Pancreas (tissue), 10 donors: ENCODE data around the gene GPC6. TPM values are rescaled to one million over a fixed set of nuclear protein-coding genes. Genes with fewer than 3 reads are reported as not detected.

Experiments used
- ATAC-seq, 4 donors: fragments of 200-7000 bp; cut with Tn5 transposase; one replicate each; pipeline versions ENCODE4 v1.8.0 to v1.9.1; 2020; ENCODE audit warnings: mild to moderate bottlenecking in 4 of 4, moderate library complexity in 4 of 4
- DNase-seq, 6 donors: peaks; one replicate each; pipeline ENCODE4 v3.0.0-alpha.2; 2020
- FAIRE-seq: peaks from 2 replicates; lab custom pipeline; 2012; peaks lifted over from hg19 to GRCh38; lab: Jason Lieb, UNC
- H3K27ac ChIP-seq, 4 donors: fragments of 200-600 bp; sonication (generic); 1 replicate in 3 of 4; 2 replicates in 1 of 4; pipeline versions ENCODE4 v1.5.0 to v1.8.0; 2020
- H3K27me3 ChIP-seq, 4 donors: fragments of 200-600 bp; one replicate each; pipeline ENCODE4 v1.8.0; 2021
- H3K36me3 ChIP-seq, 3 donors: fragments of 200-600 bp; sonication (generic) in 1 of 3; one replicate each; pipeline versions ENCODE4 v1.5.0 to v1.8.0; 2020 to 2021
- H3K4me1 ChIP-seq, 3 donors: fragments of 200-600 bp; one replicate each; pipeline ENCODE4 v1.8.0; 2021
- H3K4me3 ChIP-seq, 4 donors: fragments of 200-600 bp; sonication (generic) in 2 of 4; one replicate each; pipeline versions ENCODE4 v1.5.0 to v1.8.0; 2020 to 2021
- H3K9me3 ChIP-seq, 4 donors: fragments of 200-600 bp; one replicate each; pipeline ENCODE4 v1.8.0; 2021
- CTCF ChIP-seq, 4 donors: fragments of 200-600 bp; sonication (generic) in 3 of 4; IDR thresholded peaks; one replicate each; pipeline versions ENCODE4 v1.5.0 to v1.8.0; 2021; ENCODE audit warnings: antibody characterized with exemption in 4 of 4
- WGBS, 2 donors: extraction: QIAGEN DNeasy Blood & Tissue Kit; methylation state at CpG; one replicate each; pipeline ENCODE4 v1.1.7; 2013; 5-methylcytosine and 5-hydroxymethylcytosine counted together
- intact Hi-C, 3 donors: fragments of 100-400 bp; cut with DNase I; formaldehyde crosslinking; loops; one replicate each; pipeline versions ENCODE4 v1.11.1 to v1.14.2; 2022
- polyA plus RNA-seq, 2 donors: library from polyadenylated mRNA; stranded (reverse); fragments of 200-250 nt; gene quantifications; one replicate each; pipeline ENCODE4 v1.2.3, GENCODE V29; 2013
- total RNA-seq, 6 donors: library from RNA; stranded (reverse); fragmentation: NEBNext Ultra II Directional in 4 of 6; extraction: Animal tissue kit (Norgen Biotek cat#: 25700) in 4 of 6; gene quantifications; one replicate each; pipeline versions ENCODE4 v1.2.1 to v1.2.4, GENCODE V29; 2021 to 2023
- donor health status: healthy with polysubstance abuse.
- donor health status: DM: no; HTN: no; CAD: no; lungs with moderate emphysema.
- donor health status: DM: no; HTN: no; CAD: no.
- donor health status: control.
- donor health status: control.
- donor health status: Bipolar disorder and iron deficiency.
- donor health status: DM: yes; HTN: yes; CAD: no.
- donor health status: DM: no; HTN: no; CAD: no.
- donor health status: DM: no; HTN: no; CAD: no.
- donor health status: DM: yes; HTN: yes; CAD: no.

Gene GPC6
- total and polyA plus RNA-seq, 8 donors, result 0.23 to 3.3 (median 1.2) TPM

DNA sequence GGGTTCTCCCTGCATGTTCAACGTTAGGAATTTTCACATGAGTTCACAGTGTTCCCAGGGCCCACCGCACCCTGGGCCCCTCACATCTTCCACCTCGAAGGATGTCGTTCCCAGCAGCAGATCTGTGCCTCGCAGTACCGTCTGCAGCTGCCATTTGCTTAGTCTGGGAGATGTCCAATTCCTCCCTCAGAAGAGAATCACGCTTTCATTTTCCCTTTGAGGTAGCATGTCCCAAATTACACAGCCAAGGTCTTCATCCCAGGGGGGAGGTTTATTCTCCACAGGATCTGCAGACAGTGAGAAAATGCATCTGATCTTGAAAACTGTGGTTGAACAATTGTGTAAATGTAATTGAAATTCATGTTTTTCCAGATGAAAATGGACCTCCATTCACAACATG, 1102.7 kb downstream of the GPC6 start:
- no peak for TF ChIP-seq CTCF (IDR thresholded peaks at IDR 0.05)
- peak in 2 of 4 donors; percentile 39 to 42 for ATAC-seq
- intact Hi-C loops, result no loop called here
- H3K4me1 ChIP-seq, result peaks cover 0 to 5% (median 0%) of the 10 kb centered on the region in 3 donors
- DNase-seq, result no peak
- H3K36me3 ChIP-seq, result no peaks in the 10 kb centered on the region
- peak overlapping the region in 1 of 4 donors; percentile 4 for H3K27ac ChIP-seq
- no peaks in the 10 kb centered on the region for H3K27me3 ChIP-seq
- 80 to 84% methylated on average over 7 of the region's 7 CpGs for WGBS, 2 donors
- no peaks in the 10 kb centered on the region for H3K9me3 ChIP-seq
- no peak for FAIRE-seq
- H3K4me3 ChIP-seq, result no peak overlapping the region

- H3K9me3 ChIP-seq, result no peaks in the 10 kb centered on the region
- H3K27me3 ChIP-seq, result no peaks in the 10 kb centered on the region
- peak overlapping the region in 1 of 4 donors; percentile 7 for H3K27ac ChIP-seq
- DNase-seq, result peak in 1 of 6 donors; percentile 28
- peak; percentile 46 to 65 (median 62) for ATAC-seq
- no peaks in the 10 kb centered on the region for H3K36me3 ChIP-seq
- no peak for TF ChIP-seq CTCF (IDR thresholded peaks at IDR 0.05)
- WGBS, 2 donors, result 34 to 40% methylated on average over 7 of the region's 7 CpGs
- no peak overlapping the region for H3K4me3 ChIP-seq
- peaks cover 0 to 5% (median 0%) of the 10 kb centered on the region in 3 donors for H3K4me1 ChIP-seq
- FAIRE-seq, result no peak
- intact Hi-C loops, result no loop called here
These were observed 1103.3 kb downstream of the GPC6 start for GRCh38 chr13:94329754-94330551.

DNA sequence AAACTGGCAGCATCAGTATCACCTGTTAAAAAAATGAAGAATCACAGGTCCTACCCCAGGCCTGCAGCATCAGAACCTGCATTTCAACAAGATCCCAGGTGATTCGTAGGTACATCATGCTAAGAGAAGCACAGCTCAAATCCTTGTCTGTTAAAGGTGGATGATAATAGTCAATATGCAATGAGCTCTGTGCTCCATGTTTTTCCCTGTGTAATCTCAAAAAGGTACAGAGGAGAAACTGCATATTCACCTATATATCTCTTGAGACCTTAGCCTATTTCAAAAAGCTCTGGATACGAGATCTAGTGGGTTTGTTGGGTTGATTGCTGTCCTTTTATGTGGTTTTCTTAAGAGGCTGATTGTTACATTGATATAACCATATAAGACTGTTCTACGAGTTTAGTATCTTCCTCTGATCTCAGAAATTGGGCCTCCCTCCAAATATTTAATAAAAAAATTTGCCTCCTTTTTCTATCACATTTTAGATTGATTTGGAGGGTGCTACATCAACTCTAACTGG, 1104.0 kb downstream of the GPC6 start:
- ATAC-seq (no peak), FAIRE-seq (no peak), DNase-seq (no peak)
- Histone ChIP-seq H3K9me3 (no peaks in the 10 kb centered on the region), H3K27me3 (no peaks in the 10 kb centered on the region), H3K27ac (no peak overlapping the region), H3K4me3 (no peak overlapping the region), H3K36me3 (no peaks in the 10 kb centered on the region), H3K4me1 (peaks cover 0 to 5% (median 0%) of the 10 kb centered on the region in 3 donors)
- WGBS, 2 donors, result 62 to 69% methylated on average over 3 of the region's 3 CpGs
- intact Hi-C loops, result no loop called here
- no peak for TF ChIP-seq CTCF (IDR thresholded peaks at IDR 0.05)

DNA sequence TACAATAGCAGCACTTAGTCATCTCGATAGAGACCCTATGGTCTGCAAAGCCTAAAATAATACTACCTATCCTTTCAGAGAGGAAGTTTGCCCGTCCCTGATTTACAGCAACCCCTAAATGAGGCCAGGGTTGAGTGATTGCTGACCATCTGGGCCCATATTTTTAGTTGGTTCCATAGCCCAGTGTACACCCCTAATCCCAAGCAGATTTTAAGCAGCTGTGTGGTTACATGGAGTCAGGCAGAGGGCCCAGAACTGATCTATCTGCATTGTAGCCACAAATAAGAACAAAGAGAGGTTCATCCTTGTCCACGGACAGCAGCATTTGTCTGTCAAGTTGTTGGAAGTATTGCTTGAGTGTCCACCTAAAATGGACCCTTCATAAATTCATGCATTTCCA, 1104.7 kb downstream of the GPC6 start:
- TF ChIP-seq CTCF (IDR thresholded peaks at IDR 0.05), result no peak
- intact Hi-C loops, result no loop called here
- no peak for DNase-seq
- peaks cover 0 to 5% (median 0%) of the 10 kb centered on the region in 3 donors for H3K4me1 ChIP-seq
- no peak overlapping the region for H3K4me3 ChIP-seq
- ATAC-seq, result no peak
- H3K27ac ChIP-seq, result no peak overlapping the region
- no peaks in the 10 kb centered on the region for H3K9me3 ChIP-seq
- WGBS, 2 donors, result 86 to 94% methylated on average over 3 of the region's 3 CpGs
- H3K27me3 ChIP-seq, result no peaks in the 10 kb centered on the region
- H3K36me3 ChIP-seq, result no peaks in the 10 kb centered on the region
- FAIRE-seq, result no peak
